ENCODE results near the gene SPEN. TPM values are rescaled to one million over a fixed set of nuclear protein-coding genes. Genes with fewer than 3 reads are reported as not detected.

The SPEN gene
- total RNA-seq, 2 donors from 2014 or later, result 27.8 to 38.9 TPM

GRCh38 chr1:15858672-15859372 lies 11.3 kb downstream of the SPEN start:
- no peak for DNase-seq
- no peaks in the 10 kb centered on the region for H3K9me3 ChIP-seq
- H3K4me1 ChIP-seq, result peaks cover 21% of the 10 kb centered on the region
- intact Hi-C loops (cut with DNase I), result no loop called here
- no peak overlapping the region for H3K27ac ChIP-seq
- H3K27me3 ChIP-seq, result no peaks in the 10 kb centered on the region
- no peak overlapping the region for H3K4me3 ChIP-seq
- no peaks in the 10 kb centered on the region for H3K36me3 ChIP-seq (replicated peaks in 1 of 2; ENCODE audit: insufficient read depth in 1 of 2, low read depth in 2 of 2)
- 87 to 90% methylated on average over 8 of the region's 8 CpGs for WGBS, 2 donors
- TF ChIP-seq POLR2A (IDR thresholded peaks at IDR 0.05), result no peak
- ATAC-seq, result no peak

GRCh38 chr1:15863156-15863901 lies 15.8 kb downstream of the SPEN start:
- no peak for ATAC-seq

GRCh38 chr1:15866721-15867201 lies 19.3 kb downstream of the SPEN start:
- Histone ChIP-seq H3K27ac (no peak overlapping the region), H3K4me3 (no peak overlapping the region), H3K9me3 (no peaks in the 10 kb centered on the region), H3K4me1 (peaks cover 31% of the 10 kb centered on the region), H3K36me3 (replicated peaks in 1 of 2; ENCODE audit: insufficient read depth in 1 of 2, low read depth in 2 of 2) (no peaks in the 10 kb centered on the region), H3K27me3 (no peaks in the 10 kb centered on the region)
- intact Hi-C loops (cut with DNase I), result no loop called here
- WGBS, 2 donors, result 92 to 96% methylated on average over 3 of the region's 3 CpGs
- no peak for ATAC-seq
- no peak for DNase-seq
- TF ChIP-seq POLR2A (IDR thresholded peaks at IDR 0.05) (no peak), CTCF (IDR thresholded peaks at IDR 0.05) (no peak)

More at GRCh38 chr1:15863156-15863901, 15.8 kb downstream of the SPEN start:
- peaks cover 29% of the 10 kb centered on the region for H3K4me1 ChIP-seq
- no peak overlapping the region for H3K27ac ChIP-seq
- WGBS, 2 donors, result 74 to 83% methylated on average over 2 of the region's 2 CpGs
- DNase-seq, result no peak
- no peaks in the 10 kb centered on the region for H3K27me3 ChIP-seq
- no peaks in the 10 kb centered on the region for H3K36me3 ChIP-seq (replicated peaks in 1 of 2; ENCODE audit: insufficient read depth in 1 of 2, low read depth in 2 of 2)
- TF ChIP-seq CTCF (IDR thresholded peaks at IDR 0.05), result no peak
- TF ChIP-seq POLR2A (IDR thresholded peaks at IDR 0.05), result no peak
- no peak overlapping the region for H3K4me3 ChIP-seq
- no peaks in the 10 kb centered on the region for H3K9me3 ChIP-seq
- intact Hi-C loops (cut with DNase I), result no loop called here

- WGBS, 2 donors, result 79 to 80% methylated on average over 3 of the region's 3 CpGs
- Histone ChIP-seq H3K36me3 (replicated peaks in 1 of 2; ENCODE audit: insufficient read depth in 1 of 2, low read depth in 2 of 2) (no peaks in the 10 kb centered on the region), H3K4me1 (peaks cover 31% of the 10 kb centered on the region), H3K27me3 (no peaks in the 10 kb centered on the region), H3K9me3 (no peaks in the 10 kb centered on the region), H3K27ac (no peak overlapping the region), H3K4me3 (no peak overlapping the region)
- intact Hi-C loops (cut with DNase I), result no loop called here
- DNase-seq (no peak), ATAC-seq (no peak)
- TF ChIP-seq POLR2A (IDR thresholded peaks at IDR 0.05) (no peak), CTCF (IDR thresholded peaks at IDR 0.05) (no peak)
Measured at GRCh38 chr1:15867288-15867687, 19.8 kb downstream of the SPEN start.

GRCh38 chr1:15869413-15869812 lies 21.9 kb downstream of the SPEN start:
- peaks cover 21% of the 10 kb centered on the region for H3K4me1 ChIP-seq
- no peaks in the 10 kb centered on the region for H3K27me3 ChIP-seq
- peaks cover 0 to 3% of the 10 kb centered on the region in 2 donors for H3K36me3 ChIP-seq (replicated peaks in 1 of 2; ENCODE audit: insufficient read depth in 1 of 2, low read depth in 2 of 2)
- H3K9me3 ChIP-seq, result no peaks in the 10 kb centered on the region
- DNase-seq (no peak), ATAC-seq (no peak)
- intact Hi-C loops (cut with DNase I), result no loop called here
- no peak overlapping the region for H3K27ac ChIP-seq
- TF ChIP-seq POLR2A (IDR thresholded peaks at IDR 0.05) (no peak), CTCF (IDR thresholded peaks at IDR 0.05) (no peak)
- no peak overlapping the region for H3K4me3 ChIP-seq
- 100% methylated on average over 2 of the region's 2 CpGs for WGBS, 2 donors
